ENCODE measurements around the gene BCL2. TPM values are rescaled to one million over a fixed set of nuclear protein-coding genes. Genes with fewer than 3 reads are reported as not detected.

The BCL2 gene
- total RNA-seq, 1 donor from 2014 or later, result 81.3 TPM

DNA sequence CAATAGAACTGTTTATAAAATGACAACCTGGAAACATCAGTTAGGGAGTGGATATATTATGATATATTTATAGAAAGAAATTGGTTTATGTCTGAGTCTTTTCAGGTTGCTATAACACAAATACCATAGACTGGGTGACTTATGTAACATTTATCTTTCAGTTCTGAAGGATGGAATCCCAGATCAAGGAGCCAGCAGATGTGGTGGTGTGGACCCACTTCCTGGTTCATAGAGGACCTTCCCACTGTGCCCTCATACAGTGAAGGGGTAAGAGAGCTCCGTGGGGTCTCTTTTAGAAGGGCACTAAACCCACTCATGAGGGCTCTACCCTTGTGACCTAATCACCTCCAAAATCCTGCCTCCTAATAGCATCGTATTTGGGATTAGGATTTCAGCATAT is 86.7 kb downstream of the BCL2 start:
- no peak for DNase-seq
- H3K36me3 Mint-ChIP-seq (ENCODE audit: low read depth), result peaks cover 67% of the 10 kb centered on the region
- H3K27ac Mint-ChIP-seq, result peak overlapping the region; percentile 83
- H3K9me3 Mint-ChIP-seq, result peaks cover 10% of the 10 kb centered on the region
- peak overlapping the region; percentile 42 for H3K4me3 Mint-ChIP-seq
- peaks cover 76% of the 10 kb centered on the region for H3K4me1 Mint-ChIP-seq
- H3K27me3 Mint-ChIP-seq, result no peaks in the 10 kb centered on the region
- intact Hi-C loops (cut with micrococcal nuclease), result loop anchor here (1.0 kb wide), 1 partner anchor 9 kb away; no protein-coding TSS in a partner anchor

DNA sequence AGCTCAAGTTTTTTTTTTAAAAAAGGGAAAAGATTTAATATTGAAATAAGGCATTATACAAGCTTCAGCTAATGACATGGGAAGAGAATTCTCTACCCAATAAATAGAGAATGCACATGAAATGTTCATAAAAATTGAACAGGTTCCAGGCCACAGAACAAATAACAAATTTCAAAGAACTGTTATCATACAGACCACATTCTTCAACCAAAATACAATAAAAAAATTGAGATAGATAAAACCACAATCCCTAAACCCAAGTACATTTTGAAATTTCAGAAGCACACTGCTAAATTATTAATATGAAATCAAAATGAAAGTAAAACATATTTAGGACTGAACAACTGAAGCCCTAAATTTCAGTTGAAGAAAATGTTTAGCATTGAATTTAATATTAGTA is 89.6 kb downstream of the BCL2 start:
- Mint-ChIP-seq H3K4me1 (peaks cover 64% of the 10 kb centered on the region), H3K27me3 (no peaks in the 10 kb centered on the region), H3K36me3 (ENCODE audit: low read depth) (peaks cover 57% of the 10 kb centered on the region), H3K9me3 (peaks cover 7% of the 10 kb centered on the region), H3K27ac (no peak overlapping the region), H3K4me3 (peak overlapping the region; percentile 65)
- intact Hi-C loops (cut with micrococcal nuclease), result no loop called here
- DNase-seq, result no peak

DNA sequence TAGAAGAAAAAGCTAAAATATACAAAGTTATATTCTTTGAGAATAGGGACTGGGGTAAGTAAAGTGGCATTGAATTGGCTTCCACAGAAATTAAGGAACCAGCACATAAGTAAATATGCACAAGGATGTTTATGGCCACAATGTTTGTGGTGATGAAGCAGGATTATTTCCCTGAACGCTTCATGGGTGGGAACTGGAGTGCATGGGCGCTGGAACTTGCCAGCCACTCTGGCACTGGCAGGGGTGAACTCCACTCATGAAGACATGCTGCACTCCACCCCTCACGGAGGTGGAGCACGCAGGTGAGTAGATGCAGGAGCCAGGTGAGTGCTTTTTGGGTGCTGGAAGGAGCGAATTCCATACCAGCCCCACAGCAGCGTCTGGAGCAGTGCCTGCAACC is 94.1 kb downstream of the BCL2 start:
- no peak overlapping the region for H3K27ac Mint-ChIP-seq

DNA sequence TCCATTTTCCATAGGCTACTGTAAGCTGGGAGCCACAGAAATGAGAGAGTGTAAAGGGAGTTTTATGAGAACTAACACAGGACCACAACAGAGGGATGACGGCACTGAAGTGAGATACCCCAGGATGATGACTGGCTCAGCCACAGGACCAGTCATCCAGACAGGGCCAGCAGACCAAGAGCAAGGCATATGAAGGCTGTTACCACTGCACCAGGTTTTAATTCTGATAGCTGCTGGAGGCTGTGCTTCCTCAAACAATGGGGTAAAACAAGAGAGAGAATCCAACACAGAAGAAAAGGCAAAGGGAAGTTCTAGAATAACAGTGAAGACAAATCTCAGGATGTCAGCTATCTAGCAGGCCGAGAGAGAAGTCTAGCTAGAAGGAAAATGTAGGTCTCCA is 94.9 kb downstream of the BCL2 start:
- peaks cover 58% of the 10 kb centered on the region for H3K36me3 Mint-ChIP-seq (ENCODE audit: low read depth)
- no peaks in the 10 kb centered on the region for H3K27me3 Mint-ChIP-seq
- H3K9me3 Mint-ChIP-seq, result peaks cover 4% of the 10 kb centered on the region
- intact Hi-C loops (cut with micrococcal nuclease), result loop anchor here (1.0 kb wide), 1 partner anchor 9 kb away; no protein-coding TSS in a partner anchor
- H3K4me3 Mint-ChIP-seq, result peak overlapping the region; percentile 52
- peaks cover 62% of the 10 kb centered on the region for H3K4me1 Mint-ChIP-seq
- H3K27ac Mint-ChIP-seq, result peak overlapping the region; percentile 85
- DNase-seq, result peak; percentile 74

More for the DNA sequence above, 94.1 kb downstream of the BCL2 start:
- Mint-ChIP-seq H3K9me3 (peaks cover 4% of the 10 kb centered on the region), H3K27me3 (no peaks in the 10 kb centered on the region), H3K4me1 (peaks cover 66% of the 10 kb centered on the region), H3K4me3 (no peak overlapping the region), H3K36me3 (ENCODE audit: low read depth) (peaks cover 57% of the 10 kb centered on the region)
- no peak for DNase-seq
- intact Hi-C loops (cut with micrococcal nuclease), result no loop called here

DNA sequence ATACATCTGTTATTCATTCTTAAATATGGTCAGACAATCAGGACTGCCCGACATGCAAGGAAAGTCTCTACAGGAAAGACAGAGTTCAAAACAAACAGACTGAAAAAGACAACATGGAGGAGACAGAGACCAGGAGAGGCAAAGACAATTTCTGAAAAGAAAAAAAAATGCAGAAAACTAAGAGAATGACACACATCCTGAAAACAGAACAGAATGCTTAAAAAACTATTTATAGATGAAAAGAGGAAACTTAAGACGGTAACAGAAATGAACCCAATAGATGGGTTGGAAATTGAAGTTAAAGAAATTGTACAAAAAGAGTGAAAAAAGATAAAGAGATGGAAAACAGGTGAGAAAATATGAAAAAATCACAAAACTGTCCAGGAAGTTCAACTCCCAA is 95.7 kb downstream of the BCL2 start:
- no peak for DNase-seq
- Mint-ChIP-seq H3K4me1 (peaks cover 62% of the 10 kb centered on the region), H3K27me3 (no peaks in the 10 kb centered on the region), H3K9me3 (peaks cover 8% of the 10 kb centered on the region), H3K36me3 (ENCODE audit: low read depth) (peaks cover 60% of the 10 kb centered on the region), H3K4me3 (peak overlapping the region; percentile 52), H3K27ac (peak overlapping the region; percentile 85)
- intact Hi-C loops (cut with micrococcal nuclease), result loop anchor here (1.0 kb wide), 1 partner anchor 9 kb away; no protein-coding TSS in a partner anchor

DNA sequence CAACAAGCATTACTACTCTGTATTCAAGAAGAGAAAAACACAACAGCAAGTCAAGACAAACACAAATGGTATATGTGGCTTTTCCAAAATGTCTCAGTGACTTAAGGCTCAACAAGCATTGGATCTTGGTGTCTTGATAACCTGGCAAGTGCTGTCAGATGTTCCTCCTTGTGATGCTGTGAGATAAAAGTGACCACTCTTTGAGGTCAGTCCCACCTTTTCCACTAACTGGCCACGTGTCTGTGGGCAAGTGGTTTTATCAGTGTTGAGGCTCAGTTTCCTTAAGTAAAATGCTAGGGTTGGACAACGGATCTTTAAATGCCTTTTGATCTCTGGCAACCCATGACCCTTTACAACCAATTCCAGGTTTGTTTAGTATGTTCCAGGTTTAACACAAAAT is 98.7 kb downstream of the BCL2 start:
- peaks cover 79% of the 10 kb centered on the region for H3K4me1 Mint-ChIP-seq
- H3K4me3 Mint-ChIP-seq, result peak overlapping the region; percentile 4
- peaks cover 65% of the 10 kb centered on the region for H3K36me3 Mint-ChIP-seq (ENCODE audit: low read depth)
- peak overlapping the region; percentile 54 for H3K27ac Mint-ChIP-seq
- peaks cover 22% of the 10 kb centered on the region for H3K9me3 Mint-ChIP-seq
- DNase-seq, result peak; percentile 75
- intact Hi-C loops (cut with micrococcal nuclease), result no loop called here
- H3K27me3 Mint-ChIP-seq, result no peaks in the 10 kb centered on the region

DNA sequence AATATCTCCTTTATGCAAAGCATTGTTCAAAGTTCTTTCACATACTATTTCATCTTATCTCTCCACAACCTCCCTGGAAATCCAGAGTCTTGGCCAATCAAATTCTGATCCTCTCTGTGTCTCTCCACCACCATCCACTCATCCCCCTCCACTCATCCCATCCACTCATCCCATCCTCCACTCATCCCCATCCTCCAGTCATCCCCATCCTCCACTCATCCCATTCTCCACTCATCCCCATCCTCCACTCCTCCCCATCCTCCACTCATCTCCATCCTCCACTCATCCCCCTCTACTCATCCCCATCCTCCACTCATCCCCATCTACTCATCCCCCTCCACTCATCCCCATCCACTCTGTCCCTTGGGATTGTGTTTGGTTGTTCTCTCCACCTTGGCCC is 101.1 kb downstream of the BCL2 start:
- Mint-ChIP-seq H3K36me3 (ENCODE audit: low read depth) (peaks cover 68% of the 10 kb centered on the region), H3K27me3 (no peaks in the 10 kb centered on the region), H3K4me1 (peaks cover 77% of the 10 kb centered on the region)

DNA sequence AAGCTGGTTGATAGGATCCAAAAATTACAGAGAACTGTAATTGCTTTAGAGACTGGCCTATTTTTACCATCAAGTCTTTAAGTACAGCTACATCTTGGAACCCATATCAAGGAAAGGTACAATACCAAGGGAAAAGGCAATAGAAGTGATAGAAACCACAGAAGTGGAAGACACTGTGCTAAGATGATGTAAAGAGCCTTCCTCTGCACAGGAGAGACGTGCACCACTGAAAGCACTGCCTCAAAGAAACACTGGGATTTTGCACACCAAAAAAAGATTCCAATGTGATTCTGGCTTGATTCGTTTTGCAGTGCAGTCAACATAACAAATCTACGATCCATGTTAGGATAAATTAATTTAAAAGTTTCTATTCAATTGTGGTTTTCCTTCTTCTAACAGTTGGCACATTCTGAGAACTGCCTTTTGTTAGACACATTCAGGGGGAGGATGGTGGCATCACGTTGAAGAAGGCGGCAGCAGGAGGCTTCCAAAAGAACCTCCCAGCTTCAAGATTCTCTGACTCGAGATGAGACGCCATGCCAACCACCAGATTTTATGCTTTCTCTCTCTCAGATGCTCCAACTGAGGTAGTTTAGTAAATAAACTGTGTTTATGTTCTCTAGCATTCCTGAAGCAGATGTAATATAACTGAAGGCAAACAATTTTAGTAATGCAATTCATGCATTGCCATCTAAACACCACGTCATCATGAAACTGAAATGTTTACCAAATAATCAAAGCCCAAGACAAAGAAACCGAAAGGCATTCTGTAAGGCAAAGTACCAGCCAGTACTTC is 102.9 kb downstream of the BCL2 start:
- Mint-ChIP-seq H3K27ac (peak overlapping the region; percentile 90), H3K4me3 (peak overlapping the region; percentile 78), H3K36me3 (ENCODE audit: low read depth) (peaks cover 66% of the 10 kb centered on the region), H3K4me1 (peaks cover 79% of the 10 kb centered on the region), H3K9me3 (peaks cover 18% of the 10 kb centered on the region), H3K27me3 (no peaks in the 10 kb centered on the region)
- peak; percentile 79 for DNase-seq
- intact Hi-C loops (cut with micrococcal nuclease), result loop anchor here (1.0 kb wide), 2 partner anchors 9 to 16 kb away; no protein-coding TSS in a partner anchor

More for the DNA sequence above, 101.1 kb downstream of the BCL2 start:
- Mint-ChIP-seq H3K4me3 (peak overlapping the region; percentile 78), H3K27ac (peak overlapping the region; percentile 90), H3K9me3 (peaks cover 22% of the 10 kb centered on the region)
- no peak for DNase-seq
- intact Hi-C loops (cut with micrococcal nuclease), result no loop called here

DNA sequence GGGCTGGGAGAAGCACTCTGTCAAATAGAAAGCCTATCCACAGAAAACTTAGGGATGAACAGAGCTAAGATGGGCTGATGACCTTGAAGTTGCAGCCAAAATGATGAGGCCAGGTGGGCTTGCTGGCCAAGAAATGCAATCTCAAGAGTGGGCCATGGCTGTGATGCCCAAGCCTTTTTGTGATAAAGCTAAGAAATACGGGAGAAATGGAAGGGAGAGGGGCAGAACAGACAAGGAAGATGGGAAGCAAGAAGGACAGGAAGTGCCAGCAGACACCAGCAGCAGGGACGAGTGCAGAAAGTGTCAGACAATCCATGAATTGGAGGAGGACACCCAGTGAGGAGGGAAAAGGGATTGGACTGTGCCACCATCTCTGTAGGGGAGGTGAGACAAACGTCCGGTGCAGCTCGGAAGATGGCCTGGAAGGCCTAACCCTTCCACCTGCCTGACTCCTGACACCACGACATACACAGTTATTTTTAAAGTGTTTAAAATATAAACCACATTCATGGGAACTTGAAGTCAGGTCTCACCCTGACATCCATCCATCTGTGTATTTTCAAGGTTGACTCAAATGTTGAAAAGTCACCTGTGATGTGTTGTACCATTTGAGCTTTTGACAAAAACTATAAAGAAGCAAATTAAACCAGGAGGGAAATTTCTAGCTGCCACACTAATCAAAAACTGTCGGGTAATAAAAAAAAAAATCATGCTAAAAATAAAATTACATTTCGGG is 105.5 kb downstream of the BCL2 start:
- Mint-ChIP-seq H3K4me1 (peaks cover 80% of the 10 kb centered on the region), H3K27me3 (no peaks in the 10 kb centered on the region), H3K27ac (peak overlapping the region; percentile 98), H3K9me3 (peaks cover 16% of the 10 kb centered on the region), H3K4me3 (peak overlapping the region; percentile 85), H3K36me3 (ENCODE audit: low read depth) (peaks cover 61% of the 10 kb centered on the region)
- DNase-seq, result peak; percentile 69
- intact Hi-C loops (cut with micrococcal nuclease), result loop anchor here (1.0 to 5.0 kb wide), 9 partner anchors 14 to 208 kb away; partner anchors contain the start of gene VPS4B

DNA sequence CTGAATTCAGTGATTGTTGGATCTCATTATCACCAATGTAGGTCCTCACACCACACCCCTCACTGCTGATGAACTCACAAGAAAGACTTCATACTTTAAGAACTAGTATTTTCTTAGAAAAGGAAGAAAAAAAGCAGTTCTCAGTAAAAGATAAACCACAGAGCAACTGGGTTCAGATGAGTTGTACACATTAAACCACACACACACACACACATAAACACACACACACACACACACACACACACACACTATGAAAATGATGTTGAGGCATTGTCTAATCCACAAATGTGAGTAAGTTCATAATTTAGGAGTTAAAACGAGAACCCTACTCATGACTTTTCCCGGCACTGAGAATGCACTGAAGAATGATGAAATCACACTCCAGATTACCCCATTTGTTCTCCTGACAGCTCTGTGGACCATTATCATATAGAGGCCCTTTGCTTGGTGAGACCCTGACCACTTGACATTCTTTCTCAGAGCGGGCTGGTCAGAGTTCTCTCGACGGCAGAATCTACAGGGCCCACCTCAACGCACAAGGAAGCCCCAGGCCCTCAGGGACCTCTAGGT is 106.2 kb downstream of the BCL2 start:
- peak; percentile 84 for DNase-seq
- peak overlapping the region; percentile 98 for H3K27ac Mint-ChIP-seq
- H3K4me1 Mint-ChIP-seq, result peaks cover 79% of the 10 kb centered on the region
- intact Hi-C loops (cut with micrococcal nuclease), result loop anchor here (1.0 to 5.0 kb wide), 8 partner anchors 13 to 209 kb away; partner anchors contain the start of gene VPS4B
- peaks cover 58% of the 10 kb centered on the region for H3K36me3 Mint-ChIP-seq (ENCODE audit: low read depth)
- H3K9me3 Mint-ChIP-seq, result peaks cover 9% of the 10 kb centered on the region
- H3K27me3 Mint-ChIP-seq, result no peaks in the 10 kb centered on the region
- H3K4me3 Mint-ChIP-seq, result peak overlapping the region; percentile 85

DNA sequence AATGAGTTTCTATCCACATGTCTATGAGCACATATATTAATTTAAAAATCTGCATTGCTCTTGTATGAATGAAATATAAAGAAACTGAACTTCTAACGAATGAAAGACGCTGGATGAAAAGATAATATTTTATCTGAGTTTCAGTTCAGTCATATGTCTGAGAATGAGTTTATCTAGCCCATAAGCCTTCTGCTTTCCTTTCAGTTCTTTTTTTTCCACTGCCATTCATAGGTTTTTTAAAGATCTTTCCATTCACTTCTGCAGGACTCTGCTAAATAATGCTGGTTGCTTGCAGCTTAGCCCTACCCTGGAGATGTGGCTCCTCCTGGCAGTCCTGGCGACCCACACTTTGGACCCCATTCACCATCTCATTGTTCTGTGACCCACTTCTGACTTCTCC is 109.0 kb downstream of the BCL2 start:
- Mint-ChIP-seq H3K9me3 (no peaks in the 10 kb centered on the region), H3K27me3 (no peaks in the 10 kb centered on the region), H3K27ac (peak overlapping the region; percentile 98), H3K4me3 (peak overlapping the region; percentile 85), H3K4me1 (peaks cover 74% of the 10 kb centered on the region), H3K36me3 (ENCODE audit: low read depth) (peaks cover 56% of the 10 kb centered on the region)
- intact Hi-C loops (cut with micrococcal nuclease), result loop anchor here (2.0 to 5.0 kb wide), 3 partner anchors 14 to 212 kb away; partner anchors contain the start of gene VPS4B
- DNase-seq, result peak; percentile 67

DNA sequence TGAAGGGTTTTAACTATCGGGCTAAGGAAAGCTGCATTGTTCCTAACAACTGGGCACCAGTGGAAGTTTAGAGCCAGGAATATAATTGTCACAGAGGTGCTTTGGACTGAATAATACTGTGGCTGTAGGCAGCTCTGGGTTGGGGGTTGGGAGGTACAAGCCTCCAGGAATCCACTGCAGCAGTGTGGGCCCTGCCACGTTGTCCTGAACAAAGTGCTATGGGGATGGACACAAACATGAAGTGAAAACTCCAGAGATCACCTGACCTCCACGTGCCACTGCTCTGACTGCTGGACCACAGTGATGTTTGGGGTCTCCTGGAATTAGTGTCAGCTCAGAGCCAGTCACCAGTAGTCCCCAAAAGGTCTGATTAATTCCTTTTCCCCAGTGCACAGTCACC is 110.9 kb downstream of the BCL2 start:
- H3K4me1 Mint-ChIP-seq, result peaks cover 80% of the 10 kb centered on the region
- intact Hi-C loops (cut with micrococcal nuclease), result no loop called here
- no peaks in the 10 kb centered on the region for H3K9me3 Mint-ChIP-seq
- peak overlapping the region; percentile 92 for H3K27ac Mint-ChIP-seq
- no peaks in the 10 kb centered on the region for H3K27me3 Mint-ChIP-seq
- H3K4me3 Mint-ChIP-seq, result peak overlapping the region; percentile 89
- peaks cover 44% of the 10 kb centered on the region for H3K36me3 Mint-ChIP-seq (ENCODE audit: low read depth)
- DNase-seq, result peak; percentile 63

DNA sequence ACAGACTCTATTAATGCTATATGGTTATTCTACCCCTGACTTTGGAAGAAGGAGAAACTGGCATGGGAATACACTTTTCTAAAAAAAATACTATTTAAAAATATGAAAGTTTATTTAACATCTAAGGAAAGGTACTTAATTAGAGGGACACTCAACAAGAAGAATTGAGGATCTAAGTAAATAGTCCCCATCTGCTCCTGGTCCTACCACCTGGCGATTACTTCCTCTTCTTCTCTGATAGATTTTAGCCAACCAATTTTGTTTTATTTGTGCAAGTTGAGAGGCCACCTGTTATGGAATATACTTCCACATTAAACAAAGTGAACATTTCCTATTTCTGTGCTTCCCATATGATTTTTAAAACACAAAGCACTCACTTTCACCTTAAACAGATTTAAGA is 111.7 kb downstream of the BCL2 start:
- Mint-ChIP-seq H3K27me3 (no peaks in the 10 kb centered on the region), H3K27ac (peak overlapping the region; percentile 93), H3K36me3 (ENCODE audit: low read depth) (peaks cover 41% of the 10 kb centered on the region), H3K4me1 (peaks cover 79% of the 10 kb centered on the region), H3K4me3 (peak overlapping the region; percentile 89), H3K9me3 (no peaks in the 10 kb centered on the region)
- no peak for DNase-seq
- intact Hi-C loops (cut with micrococcal nuclease), result loop anchor here (1.0 kb wide), 1 partner anchor 8 kb away; no protein-coding TSS in a partner anchor

Measured in activated CD4-positive, alpha-beta T cell treated with anti-CD3 and anti-CD28 coated beads, Interleukin-2, amount 10 ng/mL, durations not matched to agents 24 days and 14 days (primary cell).